SKM-1 (cell line): ENCODE data around the gene FBXW5.
A peak's percentile ranks its signal among the peaks of the same experiment; 100 is the strongest.

ENCODE experiments used
- DNase-seq: peaks from one replicate; lab custom pipeline; 2025; ENCODE audit not compliant: unreplicated experiment; lab: John Stamatoyannopoulos, UW

The FBXW5 gene

GRCh38 chr9:136949817-136950655, 5.5 kb upstream of the FBXW5 start:
- DNase-seq = peak; percentile 60

GRCh38 chr9:136949239-136949816, 4.8 kb upstream of the FBXW5 start:
- no peak for DNase-seq

GRCh38 chr9:136947955-136948510, 3.5 kb upstream of the FBXW5 start:
- no peak for DNase-seq

GRCh38 chr9:136947028-136947891, 2.7 kb upstream of the FBXW5 start:
- no peak for DNase-seq

- DNase-seq = no peak
Measured at GRCh38 chr9:136946228-136947027, 1.9 kb upstream of the FBXW5 start.

GRCh38 chr9:136945333-136946227, 1.0 kb upstream of the FBXW5 start:
- no peak for DNase-seq

- DNase-seq = no peak
Measured at GRCh38 chr9:136944212-136944518, 373 bp downstream of the FBXW5 start.

- no peak for DNase-seq
Measured at GRCh38 chr9:136943291-136944211, 987 bp downstream of the FBXW5 start.

- DNase-seq = no peak
Measured at GRCh38 chr9:136942881-136943230, 1.7 kb downstream of the FBXW5 start.

- DNase-seq = no peak
Measured at GRCh38 chr9:136942112-136942880, 2.2 kb downstream of the FBXW5 start.

- DNase-seq = no peak
Measured at GRCh38 chr9:136941231-136942111, 3.1 kb downstream of the FBXW5 start.

- DNase-seq = no peak
Measured at GRCh38 chr9:136940526-136941230, 3.9 kb downstream of the FBXW5 start.

GRCh38 chr9:136939996-136940525, 4.5 kb downstream of the FBXW5 start:
- no peak for DNase-seq

GRCh38 chr9:136939431-136939995, 5.0 kb downstream of the FBXW5 start:
- no peak for DNase-seq

- no peak for DNase-seq
Measured at GRCh38 chr9:136937186-136938001, 7.1 kb downstream of the FBXW5 start.
